ENCODE results near the gene FXN.
"Not testable (repeated sequence)": the region's sequence is repeated elsewhere in the genome, so short reads cannot be mapped to it uniquely, and the experiment has no call there.

Gene FXN

GRCh38 chr9:69035438-69036308, at the start of gene FXN:
FXN (plus strand) TSS chr9:69035752; CDS start chr9:69035783, 31 bp downstream.
- peak; percentile 83 for DNase-seq

- DNase-seq = not testable (repeated sequence)
Observed at GRCh38 chr9:68986949-68987348, 48.6 kb upstream of the FXN start.

DNA sequence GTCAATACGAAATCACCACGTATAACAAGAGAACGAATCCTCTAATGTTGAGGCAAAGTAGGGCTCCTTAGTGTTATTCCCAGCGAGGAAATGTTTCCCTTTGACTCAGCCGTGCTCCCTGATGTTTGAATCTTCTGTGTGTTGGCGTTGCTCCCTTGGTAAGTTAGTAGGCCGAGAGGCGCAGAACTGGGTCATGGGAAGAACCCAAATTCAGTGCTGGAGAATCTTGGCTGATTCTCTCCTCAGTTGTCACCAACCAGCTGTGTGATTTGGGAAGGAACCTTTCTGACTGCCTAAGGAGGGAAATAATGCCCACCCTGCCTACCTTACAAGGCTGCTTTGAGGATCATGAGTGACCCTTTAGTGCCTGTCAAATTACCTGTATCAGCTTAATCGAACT, 44.1 kb upstream of the FXN start:
- no peak for DNase-seq

DNA sequence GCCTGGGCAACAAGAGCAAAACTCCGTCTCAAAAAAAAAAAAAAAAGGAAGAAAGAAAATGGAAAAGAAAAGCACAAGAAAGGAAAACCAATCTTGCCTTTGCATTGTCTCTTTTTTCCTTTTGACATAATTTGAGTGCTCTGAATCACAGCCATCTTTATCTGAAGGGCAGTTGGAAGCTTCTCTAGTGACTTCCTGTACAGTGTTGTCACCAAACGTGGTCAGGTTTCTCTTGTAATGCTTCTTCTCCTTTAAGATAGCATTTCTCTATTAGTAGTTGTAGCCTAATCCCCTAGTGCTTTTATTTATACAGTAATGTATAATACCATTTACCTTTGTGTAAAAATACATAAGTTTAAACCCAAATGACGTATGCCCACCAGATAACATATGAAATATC, 39.8 kb upstream of the FXN start:
- DNase-seq = no peak

DNA sequence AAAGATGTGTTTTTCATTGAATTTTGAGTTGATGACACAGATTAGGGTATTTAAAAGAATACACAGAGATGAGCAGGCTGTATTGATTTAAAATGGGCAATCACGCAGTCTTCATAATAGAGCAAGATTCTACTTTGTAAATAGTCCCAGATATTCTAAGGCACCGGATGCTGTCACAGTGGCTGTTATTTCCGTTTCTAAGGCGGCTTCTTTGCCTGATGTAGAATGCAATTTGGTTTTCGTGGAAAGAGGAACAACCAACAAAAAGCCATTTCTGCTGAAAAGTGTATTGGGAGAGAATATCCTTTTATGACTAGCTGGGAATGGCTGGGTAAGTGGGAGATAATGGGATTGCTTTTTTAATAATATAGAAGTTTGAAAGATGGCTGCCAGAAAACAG, 39.1 kb upstream of the FXN start:
- no peak for DNase-seq

DNA sequence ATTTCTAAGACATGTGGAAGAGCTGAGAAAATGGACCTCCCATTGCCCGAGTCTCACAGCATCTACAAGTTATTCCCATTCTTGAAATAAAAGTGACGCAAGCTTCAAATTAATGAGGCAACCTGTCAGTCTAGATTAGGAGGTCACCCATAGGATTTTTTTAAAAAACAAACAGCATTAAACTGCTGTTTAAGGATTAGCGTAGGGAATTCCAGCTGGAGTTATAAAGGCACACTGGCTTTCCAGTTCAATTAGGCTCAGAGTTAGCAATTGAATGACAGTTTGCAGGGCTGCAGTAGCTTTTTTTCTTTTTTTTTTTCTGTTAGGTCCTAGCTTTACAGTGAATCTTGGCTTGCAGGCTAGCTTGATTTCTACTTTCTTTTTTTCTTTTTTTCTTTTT, 37.9 kb upstream of the FXN start:
- no peak for DNase-seq

DNA sequence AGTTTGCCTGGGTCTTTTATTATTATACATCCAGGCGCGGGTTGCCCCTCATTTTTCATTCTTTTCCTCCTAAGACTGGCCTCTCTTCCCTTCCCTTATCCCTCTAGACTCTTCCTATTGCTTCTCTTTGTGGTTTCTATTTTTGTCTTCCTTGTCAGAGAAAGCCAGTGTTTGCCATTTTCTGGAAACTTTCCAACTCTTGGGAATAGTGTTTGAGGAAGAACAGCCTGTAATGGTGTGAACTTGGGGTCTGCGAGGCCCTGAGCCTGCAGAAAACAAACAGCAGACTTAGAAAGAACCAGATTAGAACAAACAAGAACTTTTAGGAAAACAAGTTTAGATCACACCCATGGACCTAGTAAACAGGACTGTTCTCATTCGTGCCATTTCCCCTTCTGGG, 37.2 kb upstream of the FXN start:
- no peak for DNase-seq

DNA sequence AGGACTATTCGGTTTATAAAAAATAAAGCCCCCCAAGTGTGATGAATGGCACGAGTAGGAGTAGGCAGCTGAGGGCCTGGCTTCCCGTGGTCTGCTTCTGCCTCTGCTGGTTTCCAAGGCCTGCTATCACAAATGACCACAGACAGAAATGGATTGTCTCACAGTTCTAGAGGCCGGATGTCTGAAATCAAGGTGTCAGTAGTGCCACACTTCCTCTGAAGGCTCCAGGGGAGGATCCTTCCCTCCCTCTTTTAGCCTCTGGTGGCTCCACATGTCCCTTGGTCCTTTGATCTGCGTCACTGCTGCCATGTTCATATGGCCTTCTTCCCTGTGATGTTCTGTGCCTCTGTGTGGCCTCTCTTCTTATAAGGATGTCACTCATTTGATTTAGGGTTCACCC, 36.7 kb upstream of the FXN start:
- DNase-seq = no peak

GRCh38 chr9:68999393-69000105, 36.0 kb upstream of the FXN start:
- DNase-seq = peak; percentile 47

- DNase-seq = no peak
Observed at GRCh38 chr9:69001921-69002320, 33.6 kb upstream of the FXN start.

- DNase-seq = no peak
Observed at GRCh38 chr9:69003051-69003450, 32.5 kb upstream of the FXN start.

DNA sequence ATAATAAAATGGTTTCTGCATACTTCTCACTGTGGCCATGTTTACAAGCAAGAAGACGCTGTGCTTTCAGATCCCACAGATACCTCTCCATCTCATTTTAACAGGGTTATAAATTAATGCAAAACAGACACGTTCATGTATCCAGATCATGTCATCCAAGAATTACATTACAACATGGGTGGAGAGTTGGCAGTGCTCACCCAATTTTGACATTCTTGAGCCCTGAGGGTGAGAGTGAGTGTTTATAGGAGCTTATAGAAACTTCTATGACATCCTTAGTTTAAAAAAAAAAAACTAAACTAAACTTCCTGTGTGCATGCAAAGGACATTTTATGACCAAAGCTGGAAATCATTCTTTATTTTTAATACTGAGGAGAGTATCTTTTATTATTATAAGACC, 30.7 kb upstream of the FXN start:
- no peak for DNase-seq

DNA sequence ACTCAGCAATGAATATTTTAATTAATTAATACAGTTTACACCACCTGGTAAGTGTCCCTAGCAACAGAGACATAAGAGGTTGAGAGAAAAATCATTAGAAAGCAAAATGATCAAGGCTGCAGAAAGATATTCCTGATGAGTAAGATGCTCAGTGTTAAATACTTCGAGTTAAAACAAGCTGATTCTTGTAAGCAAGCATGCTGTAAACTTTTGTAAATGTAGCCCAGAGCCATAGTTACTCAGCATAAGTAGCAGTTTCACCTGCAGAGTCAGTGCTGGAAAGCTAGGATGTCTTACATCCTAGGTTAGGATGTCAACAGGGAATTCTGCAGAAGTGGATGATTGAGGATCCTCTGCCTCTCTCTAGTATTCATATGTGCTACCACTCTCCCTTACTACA, 25.8 kb upstream of the FXN start:
- no peak for DNase-seq

DNA sequence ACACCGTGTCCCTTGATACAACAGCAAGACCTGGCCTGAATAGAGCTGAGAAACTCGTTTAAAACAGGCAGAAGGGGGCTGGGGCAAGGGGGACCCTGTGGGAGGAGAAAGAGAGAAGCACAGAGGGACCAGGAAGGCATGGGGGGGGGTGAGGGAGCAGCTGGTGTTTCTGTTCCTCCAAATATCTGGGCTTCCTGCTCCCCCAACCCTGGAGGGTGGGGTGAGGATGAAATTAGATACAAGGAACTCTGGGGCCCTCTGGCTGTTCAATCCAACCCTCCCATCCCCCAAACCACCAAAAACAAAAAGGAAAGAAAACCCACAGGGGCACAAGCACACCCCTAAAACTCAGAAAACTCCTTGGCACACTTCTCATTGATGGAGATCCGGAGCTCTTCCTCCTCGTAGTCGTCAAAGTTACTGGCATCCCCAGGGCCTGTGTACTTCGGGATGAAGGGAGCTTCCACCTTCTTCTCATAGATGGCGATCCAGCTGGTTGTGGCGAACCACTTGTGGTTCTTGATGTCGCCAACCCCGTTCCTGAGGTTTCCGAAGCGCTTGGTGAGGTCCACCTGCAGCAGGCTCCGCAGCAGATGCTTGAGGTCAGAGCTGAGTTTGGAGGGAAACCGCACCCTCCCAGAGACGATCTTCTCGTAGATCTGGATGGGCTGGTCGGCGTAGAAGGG, 22.7 kb upstream of the FXN start:
- DNase-seq = no peak

DNA sequence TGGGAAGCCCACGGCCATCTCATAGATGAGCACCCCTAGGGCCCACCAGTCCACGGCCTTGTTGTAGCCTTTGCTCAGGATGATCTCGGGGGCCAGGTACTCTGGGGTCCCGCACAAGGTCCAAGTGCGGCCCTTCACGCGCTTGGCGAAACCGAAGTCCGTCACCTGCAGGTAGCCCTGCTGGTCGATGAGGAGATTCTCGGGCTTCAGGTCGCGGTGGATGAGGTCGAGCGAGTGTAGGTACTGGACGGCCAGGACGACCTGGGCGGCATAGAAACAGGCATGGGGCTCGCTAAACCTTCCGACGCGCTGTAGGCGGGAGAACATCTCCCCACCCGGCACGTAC, 22.2 kb upstream of the FXN start:
- no peak for DNase-seq

- DNase-seq = no peak
Observed at GRCh38 chr9:69014013-69014412, 21.5 kb upstream of the FXN start, which contains the start of gene PRKACG. PRKACG (minus strand) TSS chr9:69014113; CDS start chr9:69014092, 21 bp downstream.

DNA sequence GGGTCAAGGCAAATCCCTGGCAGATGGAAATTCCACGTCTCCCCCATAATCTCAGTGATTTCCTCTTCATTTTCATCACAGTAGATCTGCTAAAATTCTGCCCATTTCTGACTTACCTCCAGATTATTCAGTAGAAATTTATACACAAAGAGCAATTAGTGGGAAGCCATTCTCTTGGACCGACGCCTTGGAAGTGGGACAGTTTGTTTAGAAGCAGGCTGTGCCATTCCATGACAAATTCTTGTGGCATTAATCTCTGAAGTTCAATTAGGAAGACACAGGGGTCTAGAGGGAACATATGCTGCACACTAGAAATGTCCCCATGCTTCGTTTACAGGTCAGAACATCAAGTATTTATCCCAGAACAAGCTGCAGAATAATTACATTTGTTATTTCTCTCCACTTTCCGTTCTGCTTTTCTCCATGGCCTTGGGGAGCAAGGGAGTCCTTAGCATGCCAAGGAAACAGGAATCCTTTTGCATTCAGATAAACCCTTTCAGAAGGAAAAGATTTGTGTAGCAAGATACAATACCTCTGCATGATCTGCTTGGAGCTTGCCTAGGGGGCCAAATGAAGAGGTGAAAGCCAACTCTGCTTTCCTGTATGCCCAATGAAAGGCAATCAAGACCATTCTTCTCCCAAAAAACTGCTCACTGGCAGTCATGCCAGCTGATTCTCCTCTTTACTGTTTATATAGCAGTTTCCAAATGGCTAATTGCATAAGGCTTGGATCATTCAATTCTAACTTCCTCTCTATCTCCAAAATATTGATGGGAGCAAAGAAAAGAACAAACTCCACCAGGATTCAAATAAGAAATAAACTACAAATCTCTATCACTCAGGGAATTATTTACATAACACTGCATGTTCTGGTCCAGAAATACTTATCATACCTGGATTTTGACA, 19.1 kb upstream of the FXN start:
- no peak for DNase-seq

DNA sequence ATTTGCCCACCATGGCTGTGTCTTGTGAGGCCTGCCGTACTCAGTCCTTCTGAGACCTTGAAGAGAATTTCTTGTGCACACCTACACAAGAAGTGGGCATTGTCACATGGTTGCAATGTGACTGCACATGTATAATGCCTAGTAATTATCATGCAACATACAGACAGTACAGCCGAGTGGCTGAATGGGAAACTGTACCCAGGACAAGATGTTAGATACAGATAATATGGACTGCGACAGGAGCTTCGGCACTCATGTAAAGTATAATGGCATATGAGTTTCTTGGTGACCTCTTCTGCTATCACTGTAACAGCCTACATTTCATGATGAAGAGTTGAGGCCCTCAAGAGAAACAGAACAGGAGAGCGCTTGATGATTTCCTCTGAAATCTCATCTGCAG, 16.8 kb upstream of the FXN start:
- DNase-seq = no peak

- no peak for DNase-seq
Observed at GRCh38 chr9:69019808-69020207, 15.7 kb upstream of the FXN start.

GRCh38 chr9:69020301-69021145, 15.0 kb upstream of the FXN start:
- no peak for DNase-seq

DNA sequence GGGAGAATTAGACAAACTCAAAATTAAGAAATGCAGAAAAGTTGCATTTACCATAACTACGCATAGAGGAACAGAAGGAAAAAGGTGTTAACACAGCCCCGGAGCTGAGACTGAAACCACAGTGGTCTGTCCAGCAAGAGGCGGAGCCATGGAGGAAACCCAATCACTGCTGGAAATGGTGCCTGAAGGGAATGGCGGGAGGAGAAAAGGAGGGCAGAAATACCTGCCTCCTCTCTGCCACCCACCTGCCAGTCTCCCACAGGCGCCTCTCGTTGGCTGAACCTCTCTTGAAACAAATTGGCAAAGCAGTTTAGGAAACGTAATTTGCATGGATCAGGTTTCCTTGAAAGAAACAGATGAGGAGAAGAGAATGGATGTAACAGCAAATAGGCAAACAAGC, 11.9 kb upstream of the FXN start:
- DNase-seq = no peak

Data from activated CD8-positive, alpha-beta memory T cell treated with anti-CD3 and anti-CD28 coated beads, Interleukin-2, amount 50 U/mL, for 4 hours (primary cell).